AG20443 (cell line): ENCODE measurements around the gene CLEC16A.
A peak's percentile ranks its signal among the peaks of the same experiment; 100 is the strongest.
"Not testable (repeated sequence)": the region's sequence is repeated elsewhere in the genome, so short reads cannot be mapped to it uniquely, and the experiment has no call there.

Source experiments
- DNase-seq: peaks from one replicate; pipeline ENCODE4 v3.0.0; 2012; ENCODE audit warnings: low spot score, mixed read lengths

CLEC16A gene

GRCh38 chr16:11100239-11100750 is 155.9 kb downstream of the CLEC16A start:
- DNase-seq = peak; percentile 91

GRCh38 chr16:11101283-11101682 is 156.9 kb downstream of the CLEC16A start:
- no peak for DNase-seq

- DNase-seq = no peak
These were observed 157.5 kb downstream of the CLEC16A start for GRCh38 chr16:11101695-11102522.

- no peak for DNase-seq
These were observed 158.1 kb downstream of the CLEC16A start for GRCh38 chr16:11102523-11102898.

- not testable (repeated sequence) for DNase-seq
These were observed 158.9 kb downstream of the CLEC16A start for GRCh38 chr16:11103301-11103700.

- no peak for DNase-seq
These were observed 160.0 kb downstream of the CLEC16A start for GRCh38 chr16:11104168-11105037.

GRCh38 chr16:11105038-11105903 is 160.9 kb downstream of the CLEC16A start:
- DNase-seq = peak; percentile 82

- no peak for DNase-seq
These were observed 162.4 kb downstream of the CLEC16A start for GRCh38 chr16:11106726-11107125.

GRCh38 chr16:11107780-11108465 is 163.6 kb downstream of the CLEC16A start:
- peak; percentile 51 for DNase-seq

GRCh38 chr16:11108466-11108805 is 164.1 kb downstream of the CLEC16A start:
- no peak for DNase-seq

GRCh38 chr16:11109566-11109965 is 165.2 kb downstream of the CLEC16A start:
- DNase-seq = no peak

- DNase-seq = no peak
These were observed 166.8 kb downstream of the CLEC16A start for GRCh38 chr16:11111150-11111549.

- no peak for DNase-seq
These were observed 167.7 kb downstream of the CLEC16A start for GRCh38 chr16:11111856-11112634.

GRCh38 chr16:11112723-11113348 is 168.5 kb downstream of the CLEC16A start:
- DNase-seq = no peak

- no peak for DNase-seq
These were observed 170.2 kb downstream of the CLEC16A start for GRCh38 chr16:11114366-11115164.

GRCh38 chr16:11117576-11118211 is 173.3 kb downstream of the CLEC16A start:
- DNase-seq = no peak

GRCh38 chr16:11118479-11118878 is 174.1 kb downstream of the CLEC16A start:
- no peak for DNase-seq

- no peak for DNase-seq
These were observed 176.8 kb downstream of the CLEC16A start for GRCh38 chr16:11121083-11121608.
